Stimulated activated CD8-positive, alpha-beta memory T cell treated with anti-CD3 and anti-CD28 coated beads, Interleukin-12 subunit alpha, Interleukin-12 subunit beta, amount 100 ng/mL, for 24 hours (primary cell): Measurements from ENCODE around the gene SELENOI.
"Not testable (repeated sequence)": the region's sequence is repeated elsewhere in the genome, so short reads cannot be mapped to it uniquely, and the experiment has no call there.

Experiments used
- DNase-seq: peaks from one replicate; pipeline ENCODE4 v3.0.0-alpha.2; 2020; ENCODE audit errors: extremely low read depth

Gene SELENOI, protein sequence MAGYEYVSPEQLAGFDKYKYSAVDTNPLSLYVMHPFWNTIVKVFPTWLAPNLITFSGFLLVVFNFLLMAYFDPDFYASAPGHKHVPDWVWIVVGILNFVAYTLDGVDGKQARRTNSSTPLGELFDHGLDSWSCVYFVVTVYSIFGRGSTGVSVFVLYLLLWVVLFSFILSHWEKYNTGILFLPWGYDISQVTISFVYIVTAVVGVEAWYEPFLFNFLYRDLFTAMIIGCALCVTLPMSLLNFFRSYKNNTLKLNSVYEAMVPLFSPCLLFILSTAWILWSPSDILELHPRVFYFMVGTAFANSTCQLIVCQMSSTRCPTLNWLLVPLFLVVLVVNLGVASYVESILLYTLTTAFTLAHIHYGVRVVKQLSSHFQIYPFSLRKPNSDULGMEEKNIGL

GRCh38 chr2:26345545-26346453 is at the start of gene SELENOI:
TSS of gene SELENOI (plus strand) at chr2:26346143. CDS start at chr2:26346233, 90 bp downstream.
- DNase-seq: peak; percentile 98

- no peak for DNase-seq
Observed at GRCh38 chr2:26297061-26297460, 48.9 kb upstream of the SELENOI start.

DNA sequence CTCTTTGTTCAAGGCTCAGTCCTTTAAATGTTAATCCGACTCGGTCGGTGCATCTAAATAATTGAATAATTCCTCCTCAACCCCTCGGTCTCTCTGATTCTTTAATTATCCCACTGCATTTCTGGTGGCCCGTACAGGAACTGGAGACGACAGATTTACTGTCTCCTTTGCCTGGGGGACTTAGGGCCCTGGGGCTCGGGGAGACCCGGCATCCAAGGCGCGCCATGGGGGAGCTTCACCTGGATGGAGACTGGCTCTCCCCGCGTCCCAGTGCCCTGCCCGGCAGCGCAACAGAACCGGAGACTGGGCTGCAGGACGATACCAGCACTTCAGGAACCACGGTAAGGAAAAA is 47.7 kb upstream of the SELENOI start:
- DNase-seq: no peak

DNA sequence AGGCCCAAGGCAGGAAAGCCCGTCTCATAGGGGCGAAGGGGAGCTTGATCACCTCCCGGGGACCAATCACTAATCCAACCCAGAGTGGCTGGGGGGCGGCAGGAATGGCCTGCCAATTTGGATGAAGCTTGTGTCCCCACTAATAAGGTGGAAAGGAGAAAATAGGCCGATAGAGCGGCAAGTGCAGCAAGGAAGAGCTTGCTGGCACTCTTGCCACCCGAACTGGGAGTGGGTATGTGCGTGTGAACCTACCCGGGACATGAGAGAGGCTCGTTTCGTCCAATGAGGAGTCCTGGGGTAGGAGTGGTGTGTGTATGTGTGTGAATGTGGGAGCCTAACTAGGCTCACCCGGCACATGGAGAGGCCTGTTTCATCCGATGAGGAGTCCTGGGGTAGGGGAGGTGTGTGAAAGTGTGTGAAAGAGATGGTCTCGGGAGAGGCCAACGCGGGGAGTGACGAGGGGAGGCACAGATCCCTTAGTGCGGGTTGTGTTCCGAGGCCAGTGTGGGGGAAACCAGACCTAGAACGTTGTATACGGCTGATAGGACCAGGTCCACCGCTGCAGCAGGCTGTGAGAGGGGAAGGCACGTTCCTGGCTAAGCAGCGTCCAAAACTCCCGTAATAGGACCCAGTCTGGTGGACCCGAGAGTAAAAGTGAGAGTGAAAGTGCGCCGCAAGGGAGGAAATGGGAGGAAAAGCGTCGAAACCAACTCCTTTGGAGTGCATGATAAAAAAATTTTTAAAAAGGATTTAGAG is 47.1 kb upstream of the SELENOI start:
- no peak for DNase-seq

DNA sequence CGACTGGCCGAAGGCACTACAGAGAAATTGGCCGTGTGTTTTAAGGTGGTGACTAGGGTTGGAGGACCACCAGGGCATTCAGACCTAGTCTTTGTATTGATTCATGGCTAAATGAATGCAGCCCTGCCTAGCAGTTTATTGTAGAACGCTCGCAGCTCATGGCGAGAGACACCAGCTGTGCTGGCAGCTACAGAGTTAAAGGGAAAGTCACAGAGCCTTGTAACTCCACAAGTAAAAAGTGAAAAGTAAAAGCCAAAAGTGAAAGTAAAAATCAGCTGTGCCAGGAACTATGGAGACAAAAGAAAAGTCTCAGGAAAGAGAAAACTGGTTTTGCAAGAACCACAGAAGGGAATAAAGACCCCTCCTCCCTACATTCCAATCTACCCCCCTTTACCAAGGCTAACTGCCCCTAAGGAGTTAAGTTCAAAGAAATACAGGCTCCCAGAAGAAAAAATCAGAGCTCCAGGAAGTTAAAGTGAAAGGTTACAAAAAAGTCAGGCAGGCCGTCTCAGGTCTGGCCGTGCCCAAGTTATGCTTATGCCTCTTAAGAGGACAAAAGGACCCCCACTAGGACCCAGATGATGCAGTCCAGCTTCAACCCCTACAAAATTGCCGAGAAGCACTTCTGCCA is 46.4 kb upstream of the SELENOI start:
- DNase-seq: no peak

GRCh38 chr2:26300234-26300925 is 45.6 kb upstream of the SELENOI start:
- DNase-seq: no peak

DNA sequence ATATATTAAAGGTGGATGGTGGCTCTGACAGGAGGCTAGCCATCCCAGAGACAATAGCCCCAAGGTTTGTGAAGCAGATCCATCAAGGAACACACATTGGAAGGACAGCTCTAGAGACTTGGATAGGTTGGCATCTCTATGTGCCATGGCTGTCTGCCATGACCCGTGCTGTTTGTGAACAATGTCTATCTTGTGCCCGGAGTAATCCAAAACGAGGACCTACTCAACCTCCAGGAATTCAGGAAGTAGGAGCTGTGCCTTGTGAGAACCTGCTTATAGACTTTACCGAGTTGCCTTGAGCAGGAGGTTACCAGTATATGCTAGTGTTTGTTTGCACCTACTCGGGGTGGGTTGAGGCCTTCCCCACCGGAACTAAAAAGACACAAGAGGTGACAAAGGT is 43.1 kb upstream of the SELENOI start:
- DNase-seq: no peak

DNA sequence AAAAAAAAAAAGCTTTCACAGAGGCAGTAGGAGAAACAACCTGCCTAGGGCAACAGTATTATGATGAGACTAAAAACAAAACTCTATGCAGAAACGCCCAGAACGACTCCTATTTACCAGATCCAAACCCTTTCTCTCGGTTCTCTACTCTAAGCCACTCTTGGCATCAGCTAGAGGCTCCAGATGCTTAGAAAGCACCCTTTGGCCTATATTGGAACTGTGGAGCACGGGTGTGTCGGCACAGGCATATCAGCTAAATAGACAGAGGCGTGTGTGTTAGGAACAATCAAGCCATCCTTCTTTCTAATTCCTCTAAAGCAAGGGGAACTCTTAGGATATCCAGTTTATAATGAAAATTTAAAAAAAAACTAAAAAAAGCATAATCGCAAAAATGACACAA is 40.8 kb upstream of the SELENOI start:
- not testable (repeated sequence) for DNase-seq

GRCh38 chr2:26305540-26305939 is 40.4 kb upstream of the SELENOI start:
- no peak for DNase-seq

- no peak for DNase-seq
Observed at GRCh38 chr2:26309921-26310320, 36.0 kb upstream of the SELENOI start.

- DNase-seq: no peak
Observed at GRCh38 chr2:26312471-26312870, 33.5 kb upstream of the SELENOI start.

GRCh38 chr2:26313446-26313845 is 32.5 kb upstream of the SELENOI start:
- no peak for DNase-seq

GRCh38 chr2:26314243-26314642 is 31.7 kb upstream of the SELENOI start:
- DNase-seq: no peak

- no peak for DNase-seq
Observed at GRCh38 chr2:26316041-26316440, 29.9 kb upstream of the SELENOI start.

- no peak for DNase-seq
Observed at GRCh38 chr2:26316845-26317244, 29.1 kb upstream of the SELENOI start.

- no peak for DNase-seq
Observed at GRCh38 chr2:26317377-26318105, 28.4 kb upstream of the SELENOI start.

GRCh38 chr2:26318950-26319349 is 27.0 kb upstream of the SELENOI start:
- DNase-seq: no peak

DNA sequence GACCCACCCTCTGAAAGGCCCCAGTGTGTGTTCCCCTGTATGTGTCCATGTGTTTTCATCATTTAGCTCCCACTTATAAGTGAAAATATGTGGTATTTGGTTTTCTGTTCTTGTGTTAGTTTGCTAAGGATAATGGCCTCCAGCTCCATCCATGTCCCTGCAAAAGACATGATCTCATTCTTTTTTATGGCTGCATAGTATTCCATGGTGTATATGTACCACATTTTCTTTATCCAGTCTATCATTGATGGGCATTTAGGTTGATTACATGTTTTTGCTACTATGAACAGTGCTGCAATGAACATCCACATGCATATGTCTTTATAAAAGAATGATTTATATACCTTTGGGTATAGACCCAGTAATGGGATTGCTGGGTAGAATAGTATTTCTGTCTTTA is 21.5 kb upstream of the SELENOI start:
- DNase-seq: not testable (repeated sequence)

- DNase-seq: no peak
Observed at GRCh38 chr2:26324903-26325302, 21.0 kb upstream of the SELENOI start.

DNA sequence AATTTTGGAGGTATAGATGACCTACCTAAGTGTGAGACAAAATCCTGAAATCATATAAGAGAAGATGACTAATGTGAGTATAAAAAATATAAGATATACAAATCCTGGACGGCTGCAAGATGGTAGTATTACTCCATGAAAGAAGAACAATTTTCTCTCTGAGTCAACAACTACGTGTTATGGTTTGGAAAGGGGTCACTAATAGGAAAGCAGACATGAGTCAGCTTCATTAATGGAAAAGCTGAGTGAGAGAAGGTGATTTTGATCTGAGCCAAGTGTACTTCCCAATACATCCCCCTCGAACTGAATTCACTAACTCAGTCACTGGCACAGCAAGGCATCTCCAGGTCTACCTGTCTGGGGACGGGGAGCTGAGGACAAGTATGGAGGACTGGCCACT is 20.1 kb upstream of the SELENOI start:
- no peak for DNase-seq
